HEK293 (cell line): ENCODE data around the gene VAT1L.

Experiments
- CTCF ChIP-seq: fragments of 450-650 bp; formaldehyde crosslinking; IDR thresholded peaks from 2 replicates; pipeline ENCODE4 v1.5.1; 2016; ENCODE audit warnings: missing biosample characterization, missing genetic modification characterization
- PBX3 ChIP-seq: sonication (generic); formaldehyde crosslinking; IDR thresholded peaks from 2 replicates; pipeline ENCODE4 v1.8.1; 2022; ENCODE audit warnings: mild to moderate bottlenecking, moderate library complexity, missing genetic modification reagents
- SALL2 ChIP-seq: fragments of 450-650 bp; formaldehyde crosslinking; IDR thresholded peaks from 2 replicates; pipeline ENCODE4 v1.5.0; 2017; ENCODE audit warnings: missing biosample characterization, mild to moderate bottlenecking, missing genetic modification characterization, borderline replicate concordance
- ZBTB48 ChIP-seq: fragments of 450-650 bp; formaldehyde crosslinking; IDR thresholded peaks from 2 replicates; pipeline ENCODE4 v1.5.1; 2016; ENCODE audit warnings: missing biosample characterization, missing genetic modification characterization
- ZBTB7A ChIP-seq: fragments of 450-650 bp; formaldehyde crosslinking; IDR thresholded peaks from 2 replicates; pipeline ENCODE4 v1.5.1; 2016; ENCODE audit warnings: low read depth, missing biosample characterization, missing genetic modification characterization
- ZNF184 ChIP-seq: fragments of 450-650 bp; IDR thresholded peaks from 2 replicates; pipeline ENCODE4 v1.5.1; 2018; ENCODE audit warnings: missing biosample characterization, mild to moderate bottlenecking, missing genetic modification characterization
- ZNF521 ChIP-seq: fragments of 450-650 bp; formaldehyde crosslinking; IDR thresholded peaks from 2 replicates; pipeline ENCODE4 v1.5.1; 2017; ENCODE audit warnings: missing biosample characterization, mild to moderate bottlenecking, missing genetic modification characterization
- ZSCAN30 ChIP-seq: fragments of 450-650 bp; IDR thresholded peaks from 2 replicates; pipeline ENCODE4 v1.5.1; 2018; ENCODE audit warnings: missing biosample characterization, mild to moderate bottlenecking, missing genetic modification characterization, moderate library complexity

GRCh38 chr16:77838597-77839255 lies 50.4 kb downstream of the VAT1L start:
- TF ChIP-seq ZSCAN30 (tag by site-specific recombination), result no peak
- no peak for TF ChIP-seq CTCF (tag by site-specific recombination)
- no peak for TF ChIP-seq SALL2
- TF ChIP-seq PBX3 (CRISPR knock-in tag), result no peak
- no peak for TF ChIP-seq ZNF521 (tag by site-specific recombination)
- no peak for TF ChIP-seq ZNF184 (tag by site-specific recombination)
- no peak for TF ChIP-seq ZBTB7A (tag by site-specific recombination)
- no peak for TF ChIP-seq ZBTB48
